Non-pigmented ciliary epithelial cell (primary cell): Measurements from ENCODE around the gene ANKZF1.

ENCODE experiments used
- DNase-seq: peaks from one replicate; pipeline ENCODE4 v3.0.0-alpha.2; 2010; ENCODE audit warnings: low read depth

Gene ANKZF1

DNA sequence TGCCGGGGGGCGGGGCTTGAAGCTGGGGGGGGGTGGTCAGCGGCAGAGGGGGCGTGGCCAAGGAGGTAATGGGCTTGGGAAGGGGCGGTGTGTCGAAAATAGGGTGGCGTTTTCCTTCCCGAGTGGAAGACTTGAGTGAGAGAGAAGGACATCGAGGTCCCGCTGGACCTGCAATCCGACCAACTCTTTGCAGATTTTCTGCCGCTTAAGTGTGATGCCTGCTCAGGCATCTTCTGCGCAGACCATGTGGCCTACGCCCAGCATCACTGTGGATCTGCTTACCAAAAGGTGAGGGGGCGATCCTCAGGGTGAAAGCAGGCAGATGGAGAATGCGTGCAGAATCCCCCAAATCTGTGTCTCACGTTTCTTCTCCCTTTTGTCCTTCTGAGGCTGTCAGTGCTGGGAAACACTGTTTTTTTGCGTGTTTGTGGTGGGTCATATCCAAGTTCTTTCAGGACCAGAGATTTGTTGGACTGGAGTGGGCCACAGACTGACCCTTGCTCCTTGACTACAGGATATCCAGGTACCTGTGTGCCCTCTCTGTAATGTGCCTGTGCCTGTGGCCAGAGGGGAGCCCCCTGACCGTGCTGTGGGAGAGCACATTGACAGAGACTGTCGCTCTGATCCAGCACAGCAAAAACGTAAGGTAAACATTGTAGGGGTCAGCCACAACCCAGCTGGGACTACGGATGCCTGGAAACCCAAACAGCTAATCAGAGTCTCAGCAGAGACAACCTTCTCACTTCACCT lies 22.3 kb upstream of the ANKZF1 start:
- no peak for DNase-seq

DNA sequence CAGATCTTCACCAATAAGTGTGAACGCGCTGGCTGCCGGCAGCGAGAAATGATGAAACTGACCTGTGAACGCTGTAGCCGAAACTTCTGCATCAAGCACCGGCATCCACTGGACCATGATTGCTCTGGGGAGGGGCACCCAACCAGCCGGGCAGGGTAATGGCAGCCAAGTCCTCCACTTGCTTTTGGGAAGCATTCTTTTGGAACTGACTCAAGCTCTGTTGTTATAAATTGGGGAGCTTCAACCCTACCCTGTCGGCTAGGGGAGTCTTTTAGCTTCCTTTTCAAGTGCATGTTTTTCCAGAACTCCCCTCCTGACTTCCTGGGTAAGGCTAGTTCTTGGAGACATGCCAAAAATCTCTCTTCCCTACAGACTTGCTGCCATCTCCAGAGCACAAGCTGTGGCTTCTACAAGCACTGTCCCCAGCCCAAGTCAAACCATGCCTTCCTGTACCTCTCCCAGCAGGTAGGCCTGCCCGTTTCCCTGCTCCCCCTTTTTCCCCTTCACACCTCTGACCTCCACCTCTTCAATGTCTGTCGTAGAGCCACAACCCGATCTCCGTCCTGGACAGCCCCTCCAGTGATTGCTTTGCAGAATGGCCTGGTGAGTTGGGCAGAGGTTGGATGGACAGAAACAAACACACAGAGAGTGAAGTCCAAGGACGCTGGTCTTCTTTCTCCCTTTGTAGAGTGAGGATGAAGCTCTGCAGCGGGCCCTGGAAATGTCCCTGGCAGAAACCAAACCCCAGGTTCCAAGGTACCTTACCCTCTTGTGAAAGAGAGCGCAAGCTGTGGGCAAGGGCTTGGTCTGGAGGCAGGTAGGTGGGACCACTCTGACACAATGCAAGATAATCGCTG lies 21.5 kb upstream of the ANKZF1 start:
- no peak for DNase-seq

DNA sequence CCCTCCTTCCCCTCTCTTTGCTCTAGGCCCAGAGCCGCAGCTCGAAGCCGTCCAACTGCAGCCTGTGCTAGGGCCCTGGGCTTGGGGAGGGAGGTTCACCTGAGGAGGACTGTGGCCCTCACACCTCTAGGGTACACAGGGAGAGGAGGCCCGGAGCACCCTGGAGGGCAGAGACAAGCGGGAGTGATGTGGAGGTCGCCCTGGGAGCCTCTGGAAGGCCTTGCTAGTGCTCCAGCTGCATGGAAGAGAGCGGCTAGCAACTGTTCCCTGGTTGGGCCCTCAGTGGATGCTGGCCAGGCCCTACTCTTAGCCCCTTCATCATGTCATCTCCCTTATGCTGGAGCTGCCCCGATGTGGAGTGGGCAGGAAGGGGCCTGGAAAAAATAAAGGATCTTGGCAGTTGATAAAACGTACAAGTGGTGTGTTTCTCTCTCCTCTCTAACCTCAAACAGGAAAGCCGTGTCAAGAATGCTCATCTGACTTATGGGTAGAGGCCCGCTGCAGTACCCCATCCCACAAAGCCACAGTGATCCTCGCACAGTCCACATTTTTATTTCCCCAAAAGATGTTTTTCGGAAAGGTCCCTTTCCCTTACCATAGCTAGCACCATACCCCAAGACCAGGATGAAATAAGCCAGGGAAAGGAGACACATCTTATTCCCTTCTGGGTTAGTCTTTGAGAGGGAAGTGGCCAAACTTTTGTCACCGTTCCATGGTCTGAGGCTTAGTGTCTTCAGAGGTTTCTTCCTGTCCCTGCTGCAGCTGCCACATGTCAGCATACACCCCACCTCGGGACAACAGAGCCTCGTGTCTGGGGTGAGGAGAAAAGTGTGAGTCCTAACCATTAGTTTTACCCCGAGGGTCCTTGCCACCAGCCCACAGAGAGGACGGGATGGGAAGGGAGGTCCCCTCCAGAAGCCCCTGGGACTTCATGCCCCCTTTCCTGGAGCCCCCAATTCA lies 20.1 kb upstream of the ANKZF1 start:
- no peak for DNase-seq

- DNase-seq, result no peak
Observed at GRCh38 chr2:219210196-219210885, 19.3 kb upstream of the ANKZF1 start.

- no peak for DNase-seq
Observed at GRCh38 chr2:219210886-219211362, 18.7 kb upstream of the ANKZF1 start.

- no peak for DNase-seq
Observed at GRCh38 chr2:219213026-219213415, 16.6 kb upstream of the ANKZF1 start.

DNA sequence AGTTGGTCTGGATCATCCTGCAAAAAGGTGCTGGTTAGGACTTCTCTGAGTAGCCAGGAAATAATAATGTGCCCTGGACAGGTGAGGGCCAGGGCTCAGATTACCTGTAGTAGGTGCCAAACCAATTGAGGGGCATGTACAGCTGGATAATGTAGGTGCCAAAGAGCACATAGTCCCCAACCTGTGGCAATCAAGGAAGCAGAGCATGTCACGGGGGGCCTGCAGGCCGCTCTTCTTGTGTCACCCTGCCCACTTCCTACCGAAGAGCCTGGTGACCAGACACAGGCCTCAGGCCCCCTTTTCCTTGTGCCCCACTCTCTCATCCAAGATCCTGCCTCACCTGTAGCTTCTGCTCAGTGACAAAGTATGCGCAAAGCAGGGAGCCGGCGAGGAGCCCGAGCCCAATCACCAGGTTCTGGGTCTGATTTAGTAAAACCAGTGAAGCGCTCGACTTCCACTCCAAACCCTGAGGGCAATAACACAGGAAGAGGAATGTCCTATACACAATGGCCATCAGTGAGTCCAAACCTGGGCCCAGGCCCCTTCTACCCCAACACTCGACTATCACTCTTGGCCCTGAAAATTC lies 16.0 kb upstream of the ANKZF1 start:
- no peak for DNase-seq

GRCh38 chr2:219214141-219214540 lies 15.5 kb upstream of the ANKZF1 start:
- no peak for DNase-seq

DNA sequence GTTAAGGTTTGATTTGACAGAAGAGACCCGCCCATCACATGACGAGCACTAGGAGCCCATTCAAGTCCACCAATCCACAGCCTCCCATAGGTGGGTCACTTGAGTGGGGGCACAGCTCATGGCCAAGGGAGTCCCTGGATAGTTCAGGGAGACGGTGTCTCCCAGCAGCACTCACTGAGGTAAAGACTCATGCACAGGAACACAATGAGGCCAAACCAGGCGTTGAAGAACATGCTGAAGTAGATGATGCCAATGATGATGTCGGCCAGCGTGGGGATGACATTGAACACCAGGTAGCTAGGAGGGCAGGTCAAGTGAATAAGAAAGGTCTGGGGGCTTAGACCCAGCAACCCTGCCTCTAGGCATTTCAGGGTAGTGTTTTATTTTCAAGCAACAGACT lies 14.8 kb upstream of the ANKZF1 start:
- no peak for DNase-seq

DNA sequence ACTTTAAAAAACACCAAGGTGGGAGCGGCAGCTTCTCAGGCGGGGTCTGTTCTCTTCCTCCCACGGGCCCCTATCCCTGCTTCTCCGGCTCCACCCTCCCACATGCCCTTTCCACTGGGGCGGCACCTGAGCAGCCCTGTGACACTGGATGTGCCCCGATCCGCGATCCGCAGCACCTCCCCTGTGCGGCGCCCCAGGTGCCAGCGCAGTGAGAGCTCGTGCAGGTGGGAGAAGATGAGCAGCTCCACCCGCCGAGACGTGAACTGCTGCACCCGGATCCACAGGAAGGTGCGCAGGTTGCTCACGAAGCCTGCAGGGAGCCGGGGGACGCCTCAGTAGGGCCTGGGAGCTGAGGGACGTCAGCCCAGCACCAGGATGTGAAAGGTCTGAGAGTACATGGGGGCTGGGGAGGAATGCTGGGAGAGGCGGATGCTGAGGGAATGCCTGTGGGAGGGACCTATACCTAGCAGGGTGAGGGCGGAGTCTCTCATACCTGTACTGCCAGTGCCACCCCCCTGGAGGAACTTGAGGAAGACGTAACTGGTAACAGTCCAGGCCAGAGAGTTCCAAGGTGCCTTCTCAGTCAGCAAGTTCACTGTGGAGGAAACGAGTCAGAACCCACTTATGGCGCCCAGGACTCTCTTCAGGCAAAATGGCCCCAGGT lies 13.6 kb upstream of the ANKZF1 start:
- no peak for DNase-seq

DNA sequence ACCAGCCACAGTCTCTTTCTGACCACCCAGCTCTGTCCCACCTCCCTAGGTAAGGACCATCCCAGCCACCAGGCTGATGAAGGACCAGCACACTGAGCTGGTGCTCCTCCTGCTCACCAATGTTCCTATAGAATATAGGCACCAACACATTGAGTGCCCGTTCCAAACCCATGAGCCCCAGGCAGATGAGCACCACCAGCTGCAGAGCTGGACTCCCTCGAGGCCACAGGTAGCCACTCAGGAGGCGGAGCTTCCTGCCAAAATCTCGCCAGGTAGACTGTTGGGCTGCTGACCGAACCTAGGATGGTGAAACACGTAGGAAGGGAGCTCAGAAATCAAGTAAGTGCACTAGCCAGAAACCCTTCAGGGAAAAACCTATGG lies 13.1 kb upstream of the ANKZF1 start:
- DNase-seq, result no peak

GRCh38 chr2:219218217-219218731 lies 11.3 kb upstream of the ANKZF1 start:
- no peak for DNase-seq

GRCh38 chr2:219218732-219219701 lies 10.6 kb upstream of the ANKZF1 start, which contains the start of gene ABCB6:
TSS of gene ABCB6 (minus strand) at chr2:219218958. CDS start at chr2:219218673, 285 bp downstream.
- no peak for DNase-seq

- DNase-seq, result no peak
Observed at GRCh38 chr2:219219784-219220532, 9.6 kb upstream of the ANKZF1 start.

DNA sequence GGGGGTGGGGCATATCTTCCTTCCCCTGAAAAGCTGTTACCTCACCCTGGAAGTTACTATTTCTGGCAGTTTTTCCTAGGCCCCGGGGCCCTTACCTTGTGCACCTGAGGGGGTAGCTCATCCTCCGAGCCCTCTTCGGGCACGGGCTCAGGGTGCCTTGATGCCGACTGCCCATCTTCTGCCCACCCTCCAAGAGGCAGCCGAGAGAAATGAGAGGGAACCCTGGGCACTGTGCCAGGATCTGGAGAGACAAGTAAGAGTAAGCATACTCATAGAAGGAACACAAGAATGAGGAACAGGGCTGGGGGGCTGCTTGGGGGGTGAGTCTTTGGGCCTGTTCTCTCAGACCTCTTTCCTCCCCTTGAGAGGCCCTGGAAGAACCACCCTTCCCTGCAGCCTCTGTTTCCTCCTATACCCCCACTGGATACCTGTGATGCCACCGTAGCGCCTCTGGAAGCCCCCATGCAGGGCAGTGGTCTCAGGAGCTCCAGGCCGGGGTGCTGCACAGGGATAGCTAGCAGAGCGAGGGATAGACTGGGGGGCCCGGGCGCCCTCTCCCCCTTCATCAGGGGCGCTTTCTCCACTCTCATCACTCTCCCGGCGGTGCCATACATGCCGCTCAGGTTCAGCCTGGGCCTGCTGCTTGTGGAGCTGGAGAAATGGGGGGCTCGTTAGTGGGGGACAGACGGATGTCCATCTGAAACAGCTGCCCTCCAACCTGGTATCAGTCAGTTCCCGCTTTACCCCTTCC lies 8.8 kb upstream of the ANKZF1 start:
- DNase-seq, result no peak

DNA sequence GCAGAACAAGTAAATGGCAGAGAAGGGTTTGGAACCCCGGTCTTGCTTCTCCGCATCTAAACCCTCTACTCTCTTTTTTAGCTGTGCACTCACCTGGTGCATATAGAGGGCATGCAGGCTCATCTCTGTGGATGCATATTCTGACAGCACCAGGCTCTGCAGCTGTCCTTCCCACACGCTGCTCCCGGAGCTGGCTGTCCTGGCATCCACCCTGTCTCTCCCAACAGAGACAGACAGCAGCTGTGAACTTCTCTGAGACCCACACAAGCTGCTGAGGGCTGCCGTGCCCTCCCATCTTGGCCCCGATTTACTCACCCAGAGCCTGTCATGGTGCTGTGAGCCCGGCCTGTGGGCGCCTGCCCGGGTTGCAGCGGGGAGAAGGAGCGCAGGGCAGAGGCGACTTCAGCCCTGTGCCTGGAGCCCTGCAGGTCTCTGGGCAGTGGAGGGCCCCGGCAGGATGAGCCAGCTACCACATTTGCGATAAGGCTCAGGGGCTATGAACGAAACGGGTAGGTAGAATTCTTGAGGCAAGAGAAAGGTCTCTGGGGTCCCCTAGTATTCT lies 7.6 kb upstream of the ANKZF1 start:
- DNase-seq, result no peak
